ENCODE results near the gene PTPRO. TPM values are rescaled to one million over a fixed set of nuclear protein-coding genes. Genes with fewer than 3 reads are reported as not detected.

Gene PTPRO
- total RNA-seq, 6 experiments from 2014 or later, result 0.07 to 0.19 (median 0.09) TPM; not detected in 1

DNA sequence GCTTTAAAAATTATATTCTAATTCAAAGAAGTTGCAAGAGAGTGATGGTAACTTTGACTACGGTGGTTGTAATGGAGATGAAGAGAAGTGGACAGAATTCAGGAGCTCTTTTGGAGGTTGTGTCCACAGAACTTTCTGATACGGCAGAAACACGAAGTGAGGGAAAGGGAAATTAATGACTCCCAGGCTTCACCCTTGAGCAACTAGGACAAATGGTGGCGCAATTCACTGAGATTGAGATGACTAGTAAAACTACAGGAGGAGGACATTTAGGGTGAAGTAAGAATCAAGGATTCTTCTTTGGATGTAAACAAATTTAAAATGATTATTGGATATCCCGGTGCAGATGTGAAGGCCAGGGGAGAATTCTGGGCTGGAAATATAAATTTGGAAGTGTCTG, 212.6 kb downstream of the PTPRO start:
- Mint-ChIP-seq H3K36me3 (ENCODE audit: low read depth) (no peaks in the 10 kb centered on the region), H3K27me3 (ENCODE audit: insufficient read depth) (no peaks in the 10 kb centered on the region; the same call in 1 of the 2 replicates), H3K4me3 (no peak overlapping the region), H3K4me1 (ENCODE audit: low read depth) (peaks cover 28% of the 10 kb centered on the region), H3K27ac (no peak overlapping the region), H3K9me3 (no peaks in the 10 kb centered on the region)
- TF ChIP-seq, protein P1, sequence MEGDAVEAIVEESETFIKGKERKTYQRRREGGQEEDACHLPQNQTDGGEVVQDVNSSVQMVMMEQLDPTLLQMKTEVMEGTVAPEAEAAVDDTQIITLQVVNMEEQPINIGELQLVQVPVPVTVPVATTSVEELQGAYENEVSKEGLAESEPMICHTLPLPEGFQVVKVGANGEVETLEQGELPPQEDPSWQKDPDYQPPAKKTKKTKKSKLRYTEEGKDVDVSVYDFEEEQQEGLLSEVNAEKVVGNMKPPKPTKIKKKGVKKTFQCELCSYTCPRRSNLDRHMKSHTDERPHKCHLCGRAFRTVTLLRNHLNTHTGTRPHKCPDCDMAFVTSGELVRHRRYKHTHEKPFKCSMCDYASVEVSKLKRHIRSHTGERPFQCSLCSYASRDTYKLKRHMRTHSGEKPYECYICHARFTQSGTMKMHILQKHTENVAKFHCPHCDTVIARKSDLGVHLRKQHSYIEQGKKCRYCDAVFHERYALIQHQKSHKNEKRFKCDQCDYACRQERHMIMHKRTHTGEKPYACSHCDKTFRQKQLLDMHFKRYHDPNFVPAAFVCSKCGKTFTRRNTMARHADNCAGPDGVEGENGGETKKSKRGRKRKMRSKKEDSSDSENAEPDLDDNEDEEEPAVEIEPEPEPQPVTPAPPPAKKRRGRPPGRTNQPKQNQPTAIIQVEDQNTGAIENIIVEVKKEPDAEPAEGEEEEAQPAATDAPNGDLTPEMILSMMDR (IDR thresholded peaks at IDR 0.05), result peak; percentile 27; the same call in 1 of the 2 replicates
- DNase-seq, result peak; percentile 35

DNA sequence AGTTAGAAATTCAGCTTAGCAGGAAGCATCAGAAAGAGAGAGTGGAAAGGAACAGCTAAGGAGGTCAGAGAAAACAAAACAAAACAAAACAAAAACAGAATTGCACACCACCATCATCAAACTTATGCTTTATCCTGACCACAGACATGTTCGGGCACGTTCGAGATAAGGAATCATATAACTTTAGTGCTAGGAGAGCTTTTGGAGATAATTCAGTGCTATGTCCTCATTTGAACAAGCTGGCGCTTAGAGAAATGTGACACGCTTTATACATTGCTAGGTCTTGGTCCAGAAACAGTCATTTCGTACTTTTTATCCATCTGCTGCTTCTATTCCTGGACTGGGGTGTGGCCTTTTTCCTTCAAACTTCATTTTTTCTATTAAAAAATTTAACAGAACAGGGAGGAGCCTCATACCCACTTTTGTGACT, 213.1 kb downstream of the PTPRO start:
- Mint-ChIP-seq H3K4me1 (ENCODE audit: low read depth) (peaks cover 29% of the 10 kb centered on the region), H3K27me3 (ENCODE audit: insufficient read depth) (no peaks in the 10 kb centered on the region; the same call in 1 of the 2 replicates), H3K36me3 (ENCODE audit: low read depth) (no peaks in the 10 kb centered on the region), H3K4me3 (no peak overlapping the region), H3K9me3 (no peaks in the 10 kb centered on the region), H3K27ac (no peak overlapping the region)
- DNase-seq, result no peak
- TF ChIP-seq, protein P1 (IDR thresholded peaks at IDR 0.05), result no peak

- H3K4me1 Mint-ChIP-seq (ENCODE audit: low read depth), result peaks cover 32% of the 10 kb centered on the region
- TF ChIP-seq, protein P1 (IDR thresholded peaks at IDR 0.05), result no peak
- H3K27me3 Mint-ChIP-seq (ENCODE audit: insufficient read depth), result no peaks in the 10 kb centered on the region
- H3K4me3 Mint-ChIP-seq, result no peak overlapping the region
- no peak overlapping the region for H3K27ac Mint-ChIP-seq
- H3K9me3 Mint-ChIP-seq, result no peaks in the 10 kb centered on the region
- no peak for DNase-seq
- H3K36me3 Mint-ChIP-seq (ENCODE audit: low read depth), result no peaks in the 10 kb centered on the region
These were observed 214.1 kb downstream of the PTPRO start for GRCh38 chr12:15536446-15536845.

DNA sequence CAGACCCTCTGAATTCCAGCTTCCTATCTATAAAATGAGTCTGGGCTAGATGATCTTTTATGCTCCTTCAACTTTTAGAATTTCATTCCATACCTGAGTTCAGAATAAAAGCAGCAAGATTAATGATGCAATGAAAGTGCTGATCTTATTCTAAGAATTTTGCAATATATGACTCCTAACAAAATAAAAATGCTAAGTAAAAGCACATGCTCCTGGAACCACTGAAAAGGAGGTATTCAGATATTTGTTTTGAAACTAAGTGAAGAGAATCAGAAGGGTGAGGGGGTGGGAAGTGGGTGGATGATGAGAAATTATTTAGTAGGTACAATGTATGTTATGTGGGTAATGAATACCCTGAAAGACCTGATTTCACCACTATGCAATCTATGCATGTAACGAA, 216.6 kb downstream of the PTPRO start:
- Mint-ChIP-seq H3K9me3 (no peaks in the 10 kb centered on the region), H3K27ac (no peak overlapping the region), H3K27me3 (ENCODE audit: insufficient read depth) (no peaks in the 10 kb centered on the region), H3K36me3 (ENCODE audit: low read depth) (no peaks in the 10 kb centered on the region), H3K4me1 (ENCODE audit: low read depth) (peaks cover 32% of the 10 kb centered on the region), H3K4me3 (no peak overlapping the region)
- TF ChIP-seq, protein P1 (IDR thresholded peaks at IDR 0.05), result no peak
- DNase-seq, result no peak

DNA sequence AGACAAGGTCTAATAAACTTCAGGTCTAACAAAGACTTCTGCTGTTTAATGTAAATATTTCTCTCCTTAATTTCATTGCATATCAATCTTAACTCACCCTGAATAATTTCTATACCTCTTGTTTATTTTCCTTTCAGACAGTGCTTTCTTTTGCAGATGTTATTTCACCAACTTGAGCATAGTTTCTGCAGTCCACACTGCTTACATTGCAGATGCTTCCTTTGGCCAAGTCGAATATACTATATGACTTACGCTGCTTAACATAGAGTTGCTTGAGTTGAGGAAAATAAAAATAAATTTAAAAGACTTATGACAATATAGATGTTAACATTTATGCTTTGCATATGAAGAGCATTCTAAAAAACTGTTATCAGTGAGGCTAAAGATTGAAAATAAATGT, 217.7 kb downstream of the PTPRO start:
- Mint-ChIP-seq H3K4me1 (ENCODE audit: low read depth) (peaks cover 39% of the 10 kb centered on the region), H3K36me3 (ENCODE audit: low read depth) (no peaks in the 10 kb centered on the region), H3K4me3 (peak overlapping the region; percentile 60; the same call in 1 of the 2 replicates), H3K9me3 (no peaks in the 10 kb centered on the region), H3K27me3 (ENCODE audit: insufficient read depth) (no peaks in the 10 kb centered on the region), H3K27ac (no peak overlapping the region)
- TF ChIP-seq, protein P1 (IDR thresholded peaks at IDR 0.05), result no peak
- DNase-seq, result no peak

DNA sequence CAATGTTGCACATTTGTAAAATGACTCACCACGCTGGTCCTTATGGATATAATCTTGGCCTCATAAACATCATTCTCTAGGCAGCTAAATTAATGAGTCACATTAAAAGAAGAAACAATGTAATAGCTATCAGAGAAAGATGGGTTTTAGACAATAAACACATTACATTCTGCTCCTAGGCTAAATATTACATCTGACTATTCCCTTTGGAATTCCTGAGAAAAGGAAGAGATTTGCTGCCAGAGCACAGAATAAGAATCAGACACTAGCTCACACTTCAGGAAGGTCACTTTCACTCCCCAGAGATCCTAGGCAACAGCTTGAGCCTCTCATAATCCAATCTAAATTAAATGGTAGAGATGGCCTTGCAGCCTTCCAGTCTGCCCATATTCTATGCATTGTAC, 218.2 kb downstream of the PTPRO start:
- peak; percentile 62 for DNase-seq
- Mint-ChIP-seq H3K4me1 (ENCODE audit: low read depth) (peaks cover 40% of the 10 kb centered on the region), H3K27me3 (ENCODE audit: insufficient read depth) (no peaks in the 10 kb centered on the region), H3K9me3 (no peaks in the 10 kb centered on the region), H3K27ac (peak overlapping the region; percentile 57), H3K36me3 (ENCODE audit: low read depth) (no peaks in the 10 kb centered on the region), H3K4me3 (peak overlapping the region; percentile 60)
- TF ChIP-seq, protein P1 (IDR thresholded peaks at IDR 0.05), result no peak
